Measurements from ENCODE around the gene STUB1. TPM values are rescaled to one million over a fixed set of nuclear protein-coding genes. Genes with fewer than 3 reads are reported as not detected.

The STUB1 gene
- total and polyA plus RNA-seq, 2 of the 8 experiments (the other 6 are each of a cell fraction or from before 2014, with no cell fraction given): 89.9 to 103 TPM

GRCh38 chr16:710500-711075, 30.4 kb downstream of the STUB1 start:
- H3K18ac ChIP-seq (ENCODE audit: extremely low read depth, low read length): no peak overlapping the region
- H3K79me2 ChIP-seq (ENCODE audit: control insufficient read depth in 1 of 2, insufficient read depth in 2 of 2, low read length in 2 of 2): no peaks in the 10 kb centered on the region
- no peak overlapping the region for H2BK20ac ChIP-seq (ENCODE audit: low read length)
- FAIRE-seq (no peak), DNase-seq (ENCODE audit: low read depth in 1 of 2, low spot score in 2 of 2) (no peak)
- H3K4me3 ChIP-seq (ENCODE audit: extremely low read depth in 1 of 4, insufficient read depth in 2 of 4, low read depth in 3 of 4, low read length in 4 of 4): no peak overlapping the region
- no peaks in the 10 kb centered on the region for H3K36me3 ChIP-seq (ENCODE audit: control insufficient read depth in 2 of 4, insufficient read depth in 4 of 4, low read length in 3 of 4)
- no peak overlapping the region for H3K4me2 ChIP-seq (ENCODE audit: insufficient read depth in 1 of 2, low read depth in 2 of 2, low read length in 2 of 2)
- POLR2A ChIA-PET (ENCODE audit: partially characterized antibody): interaction anchor here (1.1 to 20.9 kb wide), 5 partner anchors 9 to 91 kb away, joined by 4 to 353 read pairs (median 5); partner anchors contain the start of genes ANTKMT, CCDC78 and HAGHL
- no peak overlapping the region for H3K56ac ChIP-seq (replicated peaks; ENCODE audit: insufficient read length, low read depth, low read length)
- peaks cover 20 to 66% (median 48%) of the 10 kb centered on the region in 4 experiments for H3K27me3 ChIP-seq (replicated peaks in 1 of 4; ENCODE audit: control insufficient read depth in 3 of 4, extremely low read depth in 1 of 4, insufficient read depth in 3 of 4, low read length in 3 of 4)
- H3K23ac ChIP-seq (ENCODE audit: insufficient read length): no peak overlapping the region
- no peak overlapping the region for H3K27ac ChIP-seq (ENCODE audit: low read depth, low read length)
- CTCF ChIA-PET (ENCODE audit: partially characterized antibody): interaction anchor here (0.8 to 33.4 kb wide), 12 partner anchors 8 to 393 kb away, joined by 3 to 977 read pairs (median 4); partner anchors contain the start of genes ANTKMT, CCDC78, CHTF18 and CIAO3
- no peak overlapping the region for H2AK5ac ChIP-seq (ENCODE audit: low read depth, low read length)
- no peak overlapping the region for H2AFZ ChIP-seq (ENCODE audit: low read length)
- no peak overlapping the region for H4K91ac ChIP-seq (replicated peaks; ENCODE audit: insufficient read length, low read length)
- peak overlapping the region; percentile 51 for H4K8ac ChIP-seq (ENCODE audit: extremely low read depth, insufficient read depth, low read length)
- no peaks in the 10 kb centered on the region for H3K9me3 ChIP-seq (ENCODE audit: insufficient read depth in 2 of 2, low read depth in 1 of 2, low read length in 1 of 2)
- H3K14ac ChIP-seq (ENCODE audit: insufficient read length): no peak overlapping the region
- WGBS, 2 experiments (ENCODE audit: extremely low coverage in 1 of 2, insufficient coverage in 1 of 2, insufficient read length in 1 of 2, insufficient replicate concordance in 2 of 2, low coverage in 1 of 2, low lambda C conversion rate in 2 of 2, missing lambda C conversion rate in 1 of 2): 88% methylated on average over 20 of the region's 21 CpGs; no CpG with 5 or more reads in 1 of the 2 experiments
- H2BK5ac ChIP-seq (ENCODE audit: low read depth, low read length): no peak overlapping the region
- peaks cover 3 to 8% of the 10 kb centered on the region in 2 experiments for H4K20me1 ChIP-seq (replicated peaks in 1 of 2; ENCODE audit: control insufficient read depth in 1 of 2, insufficient read depth in 2 of 2, low read length in 2 of 2)
- peak overlapping the region; percentile 61; the same call in 1 of the 2 replicates for H2BK15ac ChIP-seq (ENCODE audit: low read length)
- H3K79me1 ChIP-seq (ENCODE audit: low read depth, low read length): no peaks in the 10 kb centered on the region
- no peak overlapping the region for H2BK12ac ChIP-seq (ENCODE audit: low read depth, low read length)
- H3K4me1 ChIP-seq (replicated peaks in 1 of 4; ENCODE audit: control insufficient read depth in 3 of 4, insufficient read depth in 4 of 4, low read length in 3 of 4): peaks cover 0 to 8% (median 5%) of the 10 kb centered on the region in 4 experiments; a peak in 3 of 7 replicates
- TF ChIP-seq GTF2F1 (IDR thresholded peaks at IDR 0.05; ENCODE audit: borderline replicate concordance, low read depth, low read length) (no peak), CREB1 (IDR thresholded peaks at IDR 0.05) (no peak)
- no peak overlapping the region for H3K4ac ChIP-seq (replicated peaks; ENCODE audit: insufficient read length, low read depth, low read length)
- no peak overlapping the region for H2BK120ac ChIP-seq (replicated peaks; ENCODE audit: low read depth, low read length)
- H3K23me2 ChIP-seq (ENCODE audit: low read depth, low read length): peaks cover 16% of the 10 kb centered on the region; the same call in 1 of the 2 replicates
- no peak overlapping the region for H3K9ac ChIP-seq (replicated peaks in 1 of 4; ENCODE audit: extremely low read depth in 1 of 4, low read depth in 3 of 4, low read length in 3 of 4)
- no peak overlapping the region for H4K5ac ChIP-seq (ENCODE audit: insufficient read length, low read depth, low read length)
